Activated CD8-positive, alpha-beta memory T cell treated with anti-CD3 and anti-CD28 coated beads, Interleukin-2, amount 50 U/mL, for 48 hours (primary cell): ENCODE data around the gene B9D1.

Experiments used
- DNase-seq: peaks from one replicate; pipeline ENCODE4 v3.0.0-alpha.2; 2020

B9D1 gene

GRCh38 chr17:19317359-19318095 lies 45.0 kb downstream of the B9D1 start:
- no peak for DNase-seq

DNA sequence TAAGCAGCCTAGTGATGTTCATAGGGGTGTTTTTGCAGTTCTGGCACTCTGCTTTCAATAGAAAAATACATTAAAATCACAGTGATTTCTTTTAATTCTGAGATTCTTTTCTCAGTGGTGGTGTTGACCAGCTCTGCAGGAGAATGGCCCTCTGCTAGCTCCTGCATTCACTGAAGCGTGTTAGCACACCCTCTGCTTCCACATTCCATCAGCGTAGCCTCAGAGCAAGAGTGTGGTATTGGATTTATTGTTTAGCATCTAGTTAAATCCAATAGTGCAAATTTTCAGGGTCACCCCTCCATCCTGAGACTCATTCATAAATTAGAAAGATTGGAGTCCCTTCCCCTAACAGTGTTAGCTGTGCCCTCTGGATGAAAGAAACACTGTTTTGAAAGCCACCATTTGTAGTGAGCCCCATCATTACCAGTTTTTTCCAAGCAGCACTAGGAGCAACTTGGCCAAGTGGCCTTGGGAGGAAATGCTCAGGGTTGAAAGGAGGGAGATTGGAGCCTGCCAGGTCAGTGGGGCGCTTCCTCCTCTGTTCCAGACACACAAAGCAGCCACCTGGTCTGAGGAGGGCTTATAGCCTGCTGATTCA lies 45.7 kb downstream of the B9D1 start:
- no peak for DNase-seq

- no peak for DNase-seq
These were observed 47.4 kb downstream of the B9D1 start for GRCh38 chr17:19315104-19315503.

DNA sequence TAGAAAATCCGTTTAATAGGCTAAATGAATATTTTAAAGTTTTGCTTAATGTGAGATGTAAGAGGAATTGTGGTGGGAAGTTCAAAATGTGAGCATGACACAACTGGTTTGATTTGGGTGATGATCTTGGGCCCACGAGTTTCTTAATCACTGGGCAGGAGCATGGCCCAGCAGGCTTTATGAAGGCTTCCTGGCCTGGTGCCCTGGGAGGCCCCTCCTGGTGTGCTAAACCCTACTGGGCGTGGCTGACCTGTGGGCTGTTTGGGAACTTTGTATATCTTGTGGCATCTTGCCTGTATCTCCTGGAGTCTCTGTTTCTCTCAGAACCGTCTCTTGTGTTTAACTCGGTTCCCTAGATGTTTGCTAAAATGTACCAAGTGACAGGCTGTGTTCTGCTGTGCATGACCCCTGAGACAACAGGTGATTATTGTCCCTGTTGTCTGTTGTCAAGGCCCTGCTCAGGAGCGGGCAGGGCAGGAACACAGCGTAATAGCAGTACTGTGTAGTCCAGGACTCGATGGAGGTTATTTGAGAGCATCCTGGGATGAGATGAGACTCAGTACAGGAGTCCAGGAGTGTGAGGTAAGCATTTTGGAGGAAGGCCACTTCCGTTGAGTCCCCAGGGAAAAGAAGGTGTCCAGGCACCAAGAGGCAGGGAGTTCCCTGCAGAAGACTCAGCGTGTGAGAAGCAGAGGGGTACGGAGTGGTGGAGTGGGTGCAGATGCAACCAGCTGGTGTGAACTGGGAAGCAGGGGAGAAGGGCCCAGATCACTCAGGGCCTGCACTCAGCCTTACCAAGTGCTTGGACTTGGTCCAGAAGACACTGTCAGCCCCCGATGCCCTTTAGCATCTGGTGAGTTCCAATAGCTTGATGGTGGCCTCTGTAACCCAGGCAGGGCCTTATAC lies 48.5 kb downstream of the B9D1 start:
- DNase-seq: no peak

GRCh38 chr17:19313066-19313745 lies 49.3 kb downstream of the B9D1 start:
- no peak for DNase-seq

GRCh38 chr17:19312406-19312805 lies 50.1 kb downstream of the B9D1 start:
- DNase-seq: no peak

DNA sequence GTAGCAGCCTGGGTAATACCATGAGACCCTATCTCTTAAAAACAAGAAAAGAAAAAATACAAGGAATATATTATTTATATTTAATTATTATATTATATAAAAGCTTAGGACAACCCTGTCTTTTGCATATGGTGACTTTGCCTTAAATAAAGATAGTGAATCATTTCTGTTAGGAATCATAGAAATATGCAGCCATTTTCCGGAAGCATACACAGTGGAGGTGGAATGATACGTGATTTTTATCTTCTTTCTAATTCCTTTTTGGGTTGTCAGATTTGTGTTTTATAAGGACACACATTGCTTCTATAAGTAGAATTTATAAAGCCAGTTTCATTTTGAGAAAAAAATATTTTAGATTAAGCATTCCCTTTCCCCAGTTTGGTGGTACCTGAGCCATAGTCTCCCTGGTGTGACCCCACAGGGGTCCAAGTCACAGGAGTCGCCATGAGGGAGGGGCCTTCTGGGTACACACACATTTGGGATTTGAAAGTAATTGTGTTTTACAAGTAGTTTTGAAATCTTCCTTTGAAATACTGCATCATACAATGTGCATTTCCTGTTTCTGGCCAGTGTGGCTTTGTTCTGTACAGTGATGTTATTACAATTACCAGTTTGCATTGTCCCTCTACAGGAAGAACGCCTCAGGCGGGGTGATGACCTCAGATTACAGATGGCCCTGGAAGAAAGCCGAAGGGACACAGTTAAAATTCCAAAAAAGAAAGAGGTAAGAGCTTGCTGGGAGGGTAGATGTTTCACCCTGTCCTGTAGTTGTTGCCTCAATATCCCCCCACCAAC lies 50.9 kb downstream of the B9D1 start:
- DNase-seq: no peak

DNA sequence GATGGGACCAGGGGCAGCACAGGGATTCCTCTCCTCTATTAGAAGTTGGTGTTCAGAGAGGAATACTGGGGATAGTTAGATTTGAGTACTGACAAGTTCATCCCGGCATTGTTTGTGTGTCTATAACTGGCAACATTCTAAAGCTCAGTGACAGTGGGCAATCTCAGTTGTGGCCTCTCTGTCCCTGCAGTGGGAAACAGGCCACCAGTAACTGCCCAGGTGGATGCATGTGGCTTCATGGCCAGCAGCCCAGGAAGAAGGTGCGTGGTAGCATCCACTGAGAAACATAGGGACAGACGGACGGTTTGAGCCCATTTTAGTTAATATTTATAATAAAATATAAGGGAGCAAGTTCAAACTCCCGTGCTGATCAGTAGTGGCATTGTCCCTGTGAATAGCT lies 51.5 kb downstream of the B9D1 start:
- DNase-seq: no peak

GRCh38 chr17:19310151-19310550 lies 52.4 kb downstream of the B9D1 start:
- DNase-seq: no peak

DNA sequence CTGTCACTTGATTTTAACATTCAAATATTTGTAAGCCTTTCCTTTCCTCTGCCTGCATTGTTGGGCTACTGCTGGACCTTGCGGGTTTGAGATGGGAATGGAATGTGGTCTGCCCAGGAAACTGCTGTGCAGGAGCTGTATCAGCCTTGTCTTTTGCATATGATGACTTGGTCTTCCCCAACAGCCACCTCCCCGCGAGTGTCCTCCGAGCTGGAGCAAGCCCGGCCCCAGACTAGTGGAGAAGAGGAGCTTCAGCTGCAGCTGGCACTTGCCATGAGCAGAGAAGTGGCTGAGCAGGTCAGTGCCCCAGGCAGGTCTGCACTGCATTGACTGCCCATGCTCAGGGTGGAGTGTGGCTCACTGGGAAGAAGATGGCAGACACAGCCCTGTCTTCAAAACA lies 52.8 kb downstream of the B9D1 start:
- DNase-seq: no peak

- no peak for DNase-seq
These were observed 54.1 kb downstream of the B9D1 start for GRCh38 chr17:19308398-19308797.

GRCh38 chr17:19307521-19307920 lies 55.0 kb downstream of the B9D1 start:
- no peak for DNase-seq

GRCh38 chr17:19306160-19307111 lies 56.1 kb downstream of the B9D1 start:
- DNase-seq: no peak

GRCh38 chr17:19305761-19306159 lies 56.8 kb downstream of the B9D1 start:
- DNase-seq: no peak

DNA sequence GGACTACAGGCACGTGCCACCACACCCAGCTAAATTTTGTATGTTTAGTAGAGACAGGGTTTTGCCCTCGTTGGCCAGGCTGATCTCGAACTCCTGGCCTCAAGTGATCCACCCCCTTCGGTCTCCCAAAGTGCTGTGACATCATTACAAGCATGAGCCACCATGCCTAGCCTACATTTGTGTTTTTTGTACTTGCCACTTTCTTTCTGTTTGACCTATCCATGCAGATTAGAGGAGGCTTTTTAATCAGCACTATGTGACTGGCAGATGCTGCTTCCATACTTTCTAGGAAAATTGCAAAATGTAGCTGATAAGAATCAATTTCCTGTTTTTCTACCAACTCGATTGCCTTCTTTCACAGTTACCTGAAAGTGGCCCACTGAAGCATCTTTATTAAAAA lies 57.3 kb downstream of the B9D1 start:
- no peak for DNase-seq

- no peak for DNase-seq
These were observed 57.8 kb downstream of the B9D1 start for GRCh38 chr17:19304751-19305150.

DNA sequence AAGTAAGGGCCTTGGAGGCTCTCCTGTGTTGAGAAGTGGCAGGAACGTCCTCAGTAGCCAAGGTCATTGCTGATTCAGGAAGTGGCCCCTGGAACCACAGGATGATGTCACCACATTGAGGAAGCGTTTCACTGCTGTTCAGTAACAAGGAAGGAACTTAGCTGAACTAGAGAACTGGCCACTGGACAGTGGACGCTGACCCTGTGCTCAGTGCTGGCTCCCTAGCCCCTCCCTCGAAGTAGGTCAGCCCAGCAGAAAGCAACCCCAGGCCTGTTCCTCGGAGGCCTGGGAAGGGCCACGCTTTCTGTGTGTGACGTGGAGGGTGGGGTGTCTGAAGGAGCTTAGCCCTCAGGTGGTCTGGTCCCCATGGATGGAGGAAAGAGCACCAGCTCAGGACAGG lies 58.3 kb downstream of the B9D1 start:
- DNase-seq: no peak

- no peak for DNase-seq
These were observed 59.2 kb downstream of the B9D1 start for GRCh38 chr17:19303367-19303776.

GRCh38 chr17:19302791-19303331 lies 59.7 kb downstream of the B9D1 start:
- no peak for DNase-seq

DNA sequence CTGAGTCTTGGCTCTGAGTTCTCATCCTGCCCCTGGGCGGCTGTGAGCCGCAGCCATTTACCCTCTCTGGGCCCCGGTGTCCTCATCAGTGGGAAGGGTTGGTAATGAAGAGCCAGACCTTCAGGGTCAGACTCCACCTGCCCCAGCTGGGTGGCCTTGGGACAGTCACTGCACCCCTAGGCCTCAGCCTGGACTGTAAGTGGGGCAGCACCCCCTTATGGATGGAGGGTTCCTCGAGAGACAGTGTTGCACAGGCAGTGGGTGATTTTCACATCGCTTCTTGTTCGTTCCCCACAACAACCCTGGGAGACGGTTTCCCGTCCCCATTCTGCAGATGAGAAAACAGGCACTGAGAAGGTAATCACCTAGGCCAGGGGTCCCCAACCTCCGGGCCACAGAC lies 60.5 kb downstream of the B9D1 start:
- no peak for DNase-seq
